SIG-M5 treated with dmso at 0.1 percent for 504 hours (cell line): ENCODE results near the gene BUD13.
A peak's percentile ranks its signal among the peaks of the same experiment; 100 is the strongest.
"Not testable (repeated sequence)": the region's sequence is repeated elsewhere in the genome, so short reads cannot be mapped to it uniquely, and the experiment has no call there.

Experiments
- DNase-seq: peaks from one replicate; lab custom pipeline; 2025; ENCODE audit not compliant: unreplicated experiment; lab: John Stamatoyannopoulos, UW

The BUD13 gene

DNA sequence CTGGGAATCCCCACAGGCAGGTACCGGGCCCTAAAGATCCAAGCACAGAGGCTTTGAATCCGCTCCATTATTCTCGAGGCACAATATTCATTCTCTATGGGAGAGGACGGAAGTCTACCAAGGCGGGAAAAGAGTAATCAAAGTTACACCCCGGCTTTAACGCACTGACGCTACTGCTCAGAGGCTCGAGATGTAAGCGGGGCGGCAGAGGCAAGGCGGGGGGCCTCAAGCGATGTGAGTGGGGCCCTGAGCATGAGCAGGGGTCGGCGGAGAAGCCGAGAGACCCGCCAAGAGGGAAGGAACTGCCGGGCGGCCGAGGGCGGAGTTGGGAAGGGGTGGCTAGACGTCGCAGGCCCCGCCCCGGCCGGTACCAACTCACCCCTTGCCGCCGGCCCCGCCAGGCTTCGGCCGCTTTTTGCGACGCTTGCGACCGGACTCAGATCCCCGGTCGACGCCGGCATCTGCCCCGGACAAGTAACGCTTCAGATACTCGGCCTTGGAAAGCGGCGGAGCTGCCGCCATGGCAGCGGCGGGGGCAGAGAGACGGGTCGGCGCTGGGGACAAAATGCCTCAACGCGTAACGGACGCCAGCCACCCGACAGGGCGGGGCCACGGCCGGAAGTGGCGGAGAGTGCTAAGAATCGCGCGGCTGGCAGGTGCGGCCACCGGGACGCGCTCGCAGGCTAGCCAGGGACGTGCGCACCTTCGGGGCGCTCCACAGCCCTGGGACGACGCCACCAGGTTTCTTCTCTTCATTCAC lies at the start of gene BUD13:
TSS of gene BUD13 (minus strand) at position 545 of the 760 bp plus-strand sequence. CDS start at position 522, 23 bp downstream.
- peak; percentile 75 for DNase-seq

DNA sequence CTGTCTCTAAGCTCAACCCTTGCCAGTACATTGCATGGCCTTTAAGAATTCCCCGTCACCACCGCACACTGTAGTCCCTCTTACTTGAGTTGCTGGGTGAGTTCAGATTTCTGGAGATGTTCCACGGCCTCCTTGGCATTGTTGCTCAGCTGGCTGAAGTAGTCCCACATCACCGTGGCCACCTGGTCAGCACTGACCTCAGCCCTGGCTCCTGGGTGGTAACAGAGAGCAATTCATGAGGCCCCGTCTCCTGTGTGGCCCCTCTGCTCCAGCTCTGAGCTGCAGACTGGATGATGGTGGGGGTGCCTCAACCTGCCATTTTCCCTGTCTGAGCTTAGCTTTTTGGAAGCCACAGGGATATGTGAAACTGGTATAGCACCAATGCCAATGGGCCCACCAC lies 49.8 kb upstream of the BUD13 start:
- no peak for DNase-seq

DNA sequence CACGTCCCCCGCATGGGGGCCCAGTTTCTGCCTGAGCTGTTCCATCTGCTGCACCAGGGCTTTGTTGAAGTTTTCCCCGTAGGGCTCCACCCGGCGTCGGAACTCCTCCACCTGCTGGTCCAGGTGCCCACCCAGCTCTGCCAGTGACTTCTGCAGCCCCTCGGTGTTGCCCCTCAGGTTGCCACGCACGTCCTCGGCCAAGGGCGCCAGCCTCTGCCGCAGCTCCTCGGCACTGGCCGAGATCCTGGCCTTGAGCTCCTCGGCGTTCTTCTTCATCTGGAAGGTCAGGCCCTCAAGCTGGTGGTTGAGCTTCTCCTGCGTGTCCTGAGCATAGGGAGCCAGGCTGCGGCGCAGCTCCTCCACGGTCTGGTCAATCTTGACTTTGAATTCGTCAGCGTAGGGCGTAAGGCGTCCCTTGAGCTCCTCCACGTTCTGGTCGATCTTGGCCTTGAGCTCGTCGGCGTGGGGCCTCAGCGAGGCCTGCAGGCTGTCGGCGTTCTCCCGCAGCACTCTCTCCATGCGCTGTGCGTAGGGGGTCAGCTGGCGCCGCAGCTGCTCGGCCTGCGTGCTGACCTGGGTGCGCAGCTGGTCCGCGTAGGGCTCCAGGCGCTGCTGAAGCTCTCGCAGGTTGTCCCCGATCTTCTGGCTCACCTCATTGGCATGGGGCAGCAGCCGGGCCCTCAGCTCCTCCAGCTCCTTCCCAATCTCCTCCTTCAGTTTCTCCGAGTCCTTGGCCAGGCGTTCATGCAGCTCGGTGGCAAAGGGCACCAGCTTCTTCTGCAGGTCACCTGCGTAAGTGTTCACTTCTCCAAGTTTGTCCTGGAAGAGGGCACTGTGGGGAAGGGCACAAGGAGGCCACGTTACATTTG lies 48.5 kb upstream of the BUD13 start:
- DNase-seq, result no peak

- DNase-seq, result no peak
Observed at GRCh38 chr11:116819049-116819448, 46.3 kb upstream of the BUD13 start.

GRCh38 chr11:116814502-116814901 lies 41.7 kb upstream of the BUD13 start:
- DNase-seq, result peak; percentile 46

DNA sequence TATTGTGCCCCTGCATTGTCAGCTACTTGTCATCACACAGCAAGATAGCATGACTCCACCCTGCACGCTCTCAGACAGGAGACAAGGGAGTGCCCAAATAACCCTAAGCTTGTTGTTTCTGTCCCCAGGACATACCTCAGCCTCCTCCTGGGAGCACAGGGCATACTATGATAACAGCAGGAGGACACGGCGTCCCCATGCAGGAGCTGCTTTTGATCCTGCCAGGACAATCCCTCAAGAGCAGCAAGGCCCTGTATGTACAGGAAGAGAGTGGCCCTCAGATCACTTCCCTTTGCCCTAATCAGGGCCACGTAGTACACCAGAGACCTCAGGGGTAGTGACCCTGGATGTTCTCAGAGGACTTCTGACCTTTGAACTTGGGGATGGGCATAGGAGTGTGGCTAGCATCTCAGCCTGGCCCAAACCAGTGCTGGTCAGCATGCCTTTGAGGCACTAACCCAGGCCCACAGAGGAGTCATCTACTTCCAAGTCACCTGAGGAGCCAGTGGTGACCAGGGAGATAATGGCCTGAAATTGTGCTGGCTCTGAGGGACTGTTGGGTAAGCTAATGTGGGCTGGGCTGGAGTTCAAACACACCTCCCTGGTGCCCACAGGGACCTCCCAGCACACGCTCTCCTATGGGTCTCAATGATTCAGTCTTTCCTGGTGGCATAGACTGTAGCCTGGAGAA lies 41.1 kb upstream of the BUD13 start:
- no peak for DNase-seq

- DNase-seq, result no peak
Observed at GRCh38 chr11:116813170-116813569, 40.4 kb upstream of the BUD13 start.

GRCh38 chr11:116812109-116812508 lies 39.3 kb upstream of the BUD13 start:
- no peak for DNase-seq

GRCh38 chr11:116811194-116811593 lies 38.4 kb upstream of the BUD13 start:
- no peak for DNase-seq

GRCh38 chr11:116808262-116809175 lies 35.7 kb upstream of the BUD13 start:
- DNase-seq, result no peak

DNA sequence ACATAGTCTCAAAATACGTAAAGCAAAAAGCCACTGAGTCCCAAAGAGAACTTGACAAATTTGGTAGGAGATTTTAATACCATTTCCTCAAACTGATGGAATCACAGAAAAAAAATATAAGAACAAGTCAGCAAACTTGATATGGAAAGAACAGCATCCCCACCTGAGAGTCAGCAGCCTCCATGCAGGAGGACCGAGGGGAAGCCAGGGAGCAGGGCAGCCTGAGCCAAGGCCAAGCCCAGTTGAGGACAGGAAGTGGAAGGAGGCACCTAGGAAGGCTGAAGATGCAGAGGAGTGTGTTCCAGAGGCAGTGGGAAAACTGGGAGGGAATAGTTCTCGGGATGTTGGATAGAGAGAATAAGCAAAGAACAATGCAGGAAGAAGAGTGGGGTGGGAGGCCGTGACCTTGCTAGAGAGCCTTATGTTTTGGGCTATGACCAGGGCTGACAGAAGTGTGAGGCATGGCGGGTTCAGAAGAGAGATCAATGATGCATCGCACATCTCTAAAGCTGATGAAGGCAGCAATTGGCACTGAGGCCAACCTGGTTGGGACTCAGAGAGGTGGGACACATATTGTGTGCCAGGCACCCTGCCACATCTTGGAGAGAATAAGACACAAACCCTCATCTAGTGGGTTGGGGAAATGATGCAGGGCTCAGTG lies 34.9 kb upstream of the BUD13 start:
- no peak for DNase-seq

- DNase-seq, result no peak
Observed at GRCh38 chr11:116804001-116804400, 31.2 kb upstream of the BUD13 start.

- not testable (repeated sequence) for DNase-seq
Observed at GRCh38 chr11:116801662-116802061, 28.9 kb upstream of the BUD13 start.

DNA sequence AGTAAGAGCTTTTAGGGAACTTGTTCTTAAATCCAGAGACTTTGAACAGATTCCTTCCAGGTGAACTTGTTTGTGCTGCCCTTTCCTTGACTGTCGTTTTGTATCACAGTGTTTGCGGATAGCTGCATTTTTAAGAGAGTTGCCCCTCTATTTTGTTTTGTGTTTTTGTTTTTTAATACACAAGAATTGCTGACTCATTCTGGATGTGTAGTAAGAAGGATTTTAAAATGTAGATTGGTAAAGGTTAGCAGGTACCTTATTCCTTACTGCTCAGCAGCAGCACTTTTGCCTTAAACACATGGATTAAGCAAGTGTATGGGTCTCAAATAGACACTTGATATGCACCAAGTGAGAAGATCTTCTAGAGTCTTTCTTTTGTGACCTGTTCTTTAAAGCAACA lies 27.8 kb upstream of the BUD13 start:
- no peak for DNase-seq

- DNase-seq, result no peak
Observed at GRCh38 chr11:116798368-116798767, 25.6 kb upstream of the BUD13 start.

DNA sequence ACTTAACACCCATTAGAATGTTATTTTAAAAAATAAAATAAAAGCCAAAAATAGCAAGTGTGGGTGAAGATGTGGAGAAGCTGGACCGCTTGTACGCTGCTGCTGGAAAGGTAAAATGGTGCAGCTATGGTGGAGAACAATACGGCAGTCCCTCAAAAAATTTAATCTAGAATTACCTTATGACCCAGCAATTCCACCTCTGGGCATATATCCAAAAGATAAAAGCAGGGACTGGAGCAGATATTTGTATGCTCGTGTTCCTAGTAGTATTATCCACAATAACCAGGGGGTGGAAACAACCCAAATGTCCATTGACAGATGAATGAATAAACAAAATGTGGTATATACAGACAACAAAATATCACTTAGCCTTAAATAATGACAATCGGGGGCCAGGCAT lies 25.0 kb upstream of the BUD13 start:
- DNase-seq, result no peak

DNA sequence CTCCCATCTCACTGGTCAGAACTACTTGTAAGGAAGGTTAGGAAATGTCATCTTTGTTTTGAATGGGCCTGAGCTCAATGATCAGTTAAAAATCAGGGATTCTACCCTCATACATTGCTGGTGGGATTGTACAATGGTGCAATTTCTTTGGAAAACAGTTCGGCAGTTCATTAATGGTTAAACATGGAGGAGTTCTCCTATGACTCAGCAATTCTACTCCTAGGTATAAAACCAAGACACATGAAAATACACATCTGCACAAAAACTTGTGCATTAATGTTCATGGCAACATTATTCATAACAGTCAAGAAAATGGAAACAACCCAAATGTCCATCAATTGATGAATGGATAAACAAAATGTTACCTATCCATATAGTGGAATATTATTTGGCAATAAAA lies 23.8 kb upstream of the BUD13 start:
- DNase-seq, result no peak

GRCh38 chr11:116794851-116795250 lies 22.1 kb upstream of the BUD13 start:
- no peak for DNase-seq

DNA sequence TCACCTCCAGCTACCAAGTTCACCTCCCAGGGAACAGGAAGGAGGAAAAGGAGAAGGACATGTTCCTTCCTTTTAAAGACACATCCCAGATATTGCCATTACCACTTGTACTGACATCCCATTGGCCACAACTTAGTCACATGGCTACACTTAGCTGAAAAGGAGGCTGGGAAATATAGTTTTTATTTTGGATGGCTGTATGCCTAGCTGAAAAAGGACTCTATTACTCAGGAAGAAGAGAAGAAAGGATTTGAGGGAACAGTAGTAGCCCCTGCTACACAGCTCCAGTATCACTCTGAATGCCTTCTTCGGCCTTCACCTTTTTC lies 20.9 kb upstream of the BUD13 start:
- peak; percentile 14 for DNase-seq
